ENCODE data around the gene OR2T1. TPM values are rescaled to one million over a fixed set of nuclear protein-coding genes. Genes with fewer than 3 reads are reported as not detected.

OR2T1 gene, protein sequence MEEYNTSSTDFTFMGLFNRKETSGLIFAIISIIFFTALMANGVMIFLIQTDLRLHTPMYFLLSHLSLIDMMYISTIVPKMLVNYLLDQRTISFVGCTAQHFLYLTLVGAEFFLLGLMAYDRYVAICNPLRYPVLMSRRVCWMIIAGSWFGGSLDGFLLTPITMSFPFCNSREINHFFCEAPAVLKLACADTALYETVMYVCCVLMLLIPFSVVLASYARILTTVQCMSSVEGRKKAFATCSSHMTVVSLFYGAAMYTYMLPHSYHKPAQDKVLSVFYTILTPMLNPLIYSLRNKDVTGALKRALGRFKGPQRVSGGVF
- total RNA-seq: not detected

DNA sequence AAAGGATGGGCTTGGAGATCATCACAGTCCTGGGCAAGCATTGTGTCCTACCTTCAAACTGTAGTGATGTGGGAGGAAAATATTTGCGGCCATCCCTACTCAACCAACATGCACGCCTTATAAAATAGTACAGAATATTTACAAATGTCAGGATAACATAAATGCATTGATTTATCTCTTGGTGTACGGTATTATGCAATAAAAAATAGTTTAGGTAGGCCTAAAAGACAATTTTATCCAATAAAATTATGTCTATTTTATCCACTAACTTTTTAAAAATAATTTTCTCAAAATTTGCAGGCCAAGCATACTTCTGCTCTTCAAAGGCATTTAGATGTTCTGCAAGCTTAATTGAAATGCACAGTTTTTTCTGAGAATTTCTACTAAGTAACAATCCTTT lies at the start of gene OR2T1:
OR2T1 (plus strand) TSS at position 301 of the 400 bp plus-strand sequence. CDS start 3,100 bp downstream, outside the sequence.
- no peak within 1 kb of the TSS for H3K4me3 ChIP-seq
- no peaks in the 10 kb centered on the region for H3K27me3 ChIP-seq
- 77 to 80% methylated on average over 3 of the region's 3 CpGs for WGBS, 2 donors
- no peaks in the 10 kb centered on the region for H3K4me1 ChIP-seq
- no peaks in the 10 kb centered on the region for H3K36me3 ChIP-seq
- no peak for DNase-seq (ENCODE audit: low spot score in 2 of 2)
- TF ChIP-seq, protein P1, sequence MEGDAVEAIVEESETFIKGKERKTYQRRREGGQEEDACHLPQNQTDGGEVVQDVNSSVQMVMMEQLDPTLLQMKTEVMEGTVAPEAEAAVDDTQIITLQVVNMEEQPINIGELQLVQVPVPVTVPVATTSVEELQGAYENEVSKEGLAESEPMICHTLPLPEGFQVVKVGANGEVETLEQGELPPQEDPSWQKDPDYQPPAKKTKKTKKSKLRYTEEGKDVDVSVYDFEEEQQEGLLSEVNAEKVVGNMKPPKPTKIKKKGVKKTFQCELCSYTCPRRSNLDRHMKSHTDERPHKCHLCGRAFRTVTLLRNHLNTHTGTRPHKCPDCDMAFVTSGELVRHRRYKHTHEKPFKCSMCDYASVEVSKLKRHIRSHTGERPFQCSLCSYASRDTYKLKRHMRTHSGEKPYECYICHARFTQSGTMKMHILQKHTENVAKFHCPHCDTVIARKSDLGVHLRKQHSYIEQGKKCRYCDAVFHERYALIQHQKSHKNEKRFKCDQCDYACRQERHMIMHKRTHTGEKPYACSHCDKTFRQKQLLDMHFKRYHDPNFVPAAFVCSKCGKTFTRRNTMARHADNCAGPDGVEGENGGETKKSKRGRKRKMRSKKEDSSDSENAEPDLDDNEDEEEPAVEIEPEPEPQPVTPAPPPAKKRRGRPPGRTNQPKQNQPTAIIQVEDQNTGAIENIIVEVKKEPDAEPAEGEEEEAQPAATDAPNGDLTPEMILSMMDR (IDR thresholded peaks at IDR 0.05): no peak
- TF ChIP-seq EP300 (IDR thresholded peaks at IDR 0.05) (no peak), POLR2A (IDR thresholded peaks at IDR 0.05) (no peak)
- no peak within 1 kb of the TSS for H3K27ac ChIP-seq
- H3K9me3 ChIP-seq: no peaks in the 10 kb centered on the region

DNA sequence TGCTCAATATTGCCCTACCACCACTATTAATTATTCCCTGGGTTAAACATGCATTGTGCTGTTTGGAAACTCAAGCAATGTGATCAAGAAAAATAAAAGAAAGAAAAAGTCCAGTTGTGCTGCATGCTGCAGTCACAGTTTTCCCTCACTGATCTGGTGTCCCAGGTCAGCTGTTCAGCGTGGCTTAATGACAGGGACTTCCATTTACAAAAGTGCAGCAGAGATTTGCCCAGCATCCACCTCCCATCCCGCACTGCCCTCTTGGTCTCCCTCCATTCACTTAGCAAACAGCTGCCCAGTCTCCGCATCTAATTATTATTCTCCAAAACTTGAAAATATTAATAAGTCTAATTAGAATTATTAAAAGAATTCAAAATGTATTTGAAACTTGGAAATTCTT lies 43.4 kb upstream of the OR2T1 start:
- Histone ChIP-seq H3K9me3 (peaks cover 0 to 1% (median 0%) of the 10 kb centered on the region in 4 donors), H3K4me3 (no peak overlapping the region), H3K36me3 (no peaks in the 10 kb centered on the region), H3K4me1 (no peaks in the 10 kb centered on the region), H3K27ac (peak overlapping the region in 1 of 4 donors; percentile 56), H3K27me3 (no peaks in the 10 kb centered on the region)
- 50 to 62% methylated on average over 3 of the region's 3 CpGs for WGBS, 2 donors
- no peak for TF ChIP-seq EP300 (IDR thresholded peaks at IDR 0.05)
- TF ChIP-seq, protein P1 (IDR thresholded peaks at IDR 0.05): no peak
- TF ChIP-seq POLR2A (IDR thresholded peaks at IDR 0.05): no peak
- DNase-seq (ENCODE audit: low spot score in 2 of 2): no peak

DNA sequence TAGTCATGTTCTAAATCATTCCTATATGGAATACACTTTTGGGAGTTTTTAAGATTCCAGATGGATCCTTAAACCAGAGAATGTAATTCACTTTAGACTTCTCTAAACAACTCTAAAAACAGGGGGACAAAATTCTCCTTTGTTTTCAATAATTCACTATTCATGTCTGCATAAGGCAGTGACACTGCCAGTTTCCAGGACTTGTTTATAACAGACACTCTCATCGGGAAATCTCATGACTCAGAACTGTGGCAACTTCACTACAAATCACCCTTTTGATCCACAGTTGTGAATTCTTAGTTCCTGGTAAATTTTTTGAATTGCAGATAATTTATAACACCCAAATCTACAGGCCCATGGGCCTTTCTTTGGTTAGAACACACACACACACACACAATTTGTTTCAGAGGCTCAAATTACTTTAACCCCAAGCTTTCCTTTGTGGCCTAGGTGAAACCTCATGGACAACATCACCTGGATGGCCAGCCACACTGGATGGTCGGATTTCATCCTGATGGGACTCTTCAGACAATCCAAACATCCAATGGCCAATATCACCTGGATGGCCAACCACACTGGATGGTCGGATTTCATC lies 41.6 kb upstream of the OR2T1 start, which contains the start of gene OR2T4:
OR2T4 (plus strand) TSS at position 545 of the 595 bp plus-strand sequence; CDS start at position 545, 0 bp downstream.
- WGBS, 2 donors: 39 to 48% methylated on average over 3 of the region's 3 CpGs
- TF ChIP-seq POLR2A (IDR thresholded peaks at IDR 0.05): no peak
- TF ChIP-seq, protein P1 (IDR thresholded peaks at IDR 0.05): no peak
- TF ChIP-seq EP300 (IDR thresholded peaks at IDR 0.05): no peak
- H3K27me3 ChIP-seq: no peaks in the 10 kb centered on the region
- H3K4me1 ChIP-seq: no peaks in the 10 kb centered on the region
- peaks cover 0 to 6% (median 0%) of the 10 kb centered on the region in 4 donors for H3K9me3 ChIP-seq
- peak within 1 kb of the TSS in 1 of 4 donors; percentile 77 for H3K27ac ChIP-seq
- no peaks in the 10 kb centered on the region for H3K36me3 ChIP-seq
- no peak within 1 kb of the TSS for H3K4me3 ChIP-seq
- no peak for DNase-seq (ENCODE audit: low spot score in 2 of 2)

DNA sequence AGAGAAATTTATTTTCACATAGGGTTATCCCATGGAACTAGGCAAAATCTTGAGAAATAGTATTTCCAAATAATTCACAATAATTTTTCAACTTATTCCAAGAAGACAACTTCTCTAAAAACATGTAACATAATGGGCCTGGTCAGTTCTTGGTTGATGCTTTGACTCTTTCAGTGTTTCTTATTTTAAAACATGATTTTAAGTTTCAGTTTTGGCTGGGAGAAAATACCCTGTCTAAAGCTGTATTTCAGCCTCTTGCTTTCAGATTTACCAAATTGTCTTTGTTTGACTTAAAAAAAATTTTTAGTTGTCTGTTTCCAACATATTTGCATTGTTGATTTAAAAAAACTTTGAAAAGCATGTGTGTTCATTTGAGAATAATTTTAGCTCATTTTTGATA lies 36.2 kb upstream of the OR2T1 start:
- Histone ChIP-seq H3K4me1 (no peaks in the 10 kb centered on the region), H3K4me3 (no peak overlapping the region), H3K27me3 (no peaks in the 10 kb centered on the region), H3K36me3 (no peaks in the 10 kb centered on the region), H3K27ac (no peak overlapping the region), H3K9me3 (peaks cover 0 to 6% (median 0%) of the 10 kb centered on the region in 4 donors)
- no peak for TF ChIP-seq EP300 (IDR thresholded peaks at IDR 0.05)
- TF ChIP-seq, protein P1 (IDR thresholded peaks at IDR 0.05): no peak
- TF ChIP-seq POLR2A (IDR thresholded peaks at IDR 0.05): no peak
- DNase-seq (ENCODE audit: low spot score in 2 of 2): no peak

DNA sequence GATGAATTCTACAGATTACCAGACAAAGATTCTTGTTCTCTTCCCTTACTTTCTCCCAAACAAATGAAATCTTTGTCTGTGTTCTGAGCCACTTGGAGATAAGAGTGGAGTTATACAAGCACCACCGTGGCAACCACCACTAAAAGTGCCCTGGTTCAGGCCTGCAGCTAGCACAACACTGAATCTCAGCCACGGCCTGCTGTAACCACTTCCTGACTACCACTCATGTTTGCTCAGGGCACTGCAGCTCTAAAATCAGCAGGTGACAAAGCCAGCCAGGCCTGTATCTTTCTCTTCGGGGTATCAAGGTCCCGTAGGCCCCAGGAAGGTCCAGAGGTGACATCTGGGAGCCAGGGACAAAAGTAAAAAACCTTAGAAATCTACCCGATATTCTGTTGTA lies 30.5 kb upstream of the OR2T1 start:
- WGBS, 2 donors: 72 to 83% methylated on average over 5 of the region's 5 CpGs
- peaks cover 0 to 4% (median 0%) of the 10 kb centered on the region in 4 donors for H3K9me3 ChIP-seq
- H3K27ac ChIP-seq: no peak overlapping the region
- no peak for DNase-seq (ENCODE audit: low spot score in 2 of 2)
- TF ChIP-seq EP300 (IDR thresholded peaks at IDR 0.05) (no peak), POLR2A (IDR thresholded peaks at IDR 0.05) (no peak)
- TF ChIP-seq, protein P1 (IDR thresholded peaks at IDR 0.05): no peak
- no peaks in the 10 kb centered on the region for H3K4me1 ChIP-seq
- H3K36me3 ChIP-seq: no peaks in the 10 kb centered on the region
- no peaks in the 10 kb centered on the region for H3K27me3 ChIP-seq
- no peak overlapping the region for H3K4me3 ChIP-seq

Measured in tibial nerve (tissue), 4 donors.